ENCODE measurements around the gene MAN1A1. TPM values are rescaled to one million over a fixed set of nuclear protein-coding genes. Genes with fewer than 3 reads are reported as not detected.
"Not testable (repeated sequence)": the region's sequence is repeated elsewhere in the genome, so short reads cannot be mapped to it uniquely, and the experiment has no call there.

Gene MAN1A1
- total RNA-seq, 1 donor, result 175 TPM

DNA sequence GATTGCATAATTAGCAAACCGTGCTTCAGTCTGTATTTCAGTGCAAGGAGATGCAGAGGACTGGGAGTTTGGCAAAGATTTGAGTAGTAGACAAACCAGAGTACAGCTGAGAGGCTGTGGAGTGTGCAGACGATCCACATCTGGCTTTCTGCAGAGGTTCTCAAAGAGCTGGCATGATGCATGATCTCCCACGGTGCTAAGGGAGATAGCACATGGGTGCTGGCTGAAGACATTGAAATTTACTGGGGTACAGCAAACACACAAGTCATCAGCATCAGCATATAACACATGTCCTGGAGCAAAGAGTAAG, 192.1 kb downstream of the MAN1A1 start:
- no peak overlapping the region for H3K4me3 ChIP-seq (ENCODE audit: low read depth, low read length)
- peak; percentile 35 for DNase-seq (ENCODE audit: low read depth)
- TF ChIP-seq, protein P1, sequence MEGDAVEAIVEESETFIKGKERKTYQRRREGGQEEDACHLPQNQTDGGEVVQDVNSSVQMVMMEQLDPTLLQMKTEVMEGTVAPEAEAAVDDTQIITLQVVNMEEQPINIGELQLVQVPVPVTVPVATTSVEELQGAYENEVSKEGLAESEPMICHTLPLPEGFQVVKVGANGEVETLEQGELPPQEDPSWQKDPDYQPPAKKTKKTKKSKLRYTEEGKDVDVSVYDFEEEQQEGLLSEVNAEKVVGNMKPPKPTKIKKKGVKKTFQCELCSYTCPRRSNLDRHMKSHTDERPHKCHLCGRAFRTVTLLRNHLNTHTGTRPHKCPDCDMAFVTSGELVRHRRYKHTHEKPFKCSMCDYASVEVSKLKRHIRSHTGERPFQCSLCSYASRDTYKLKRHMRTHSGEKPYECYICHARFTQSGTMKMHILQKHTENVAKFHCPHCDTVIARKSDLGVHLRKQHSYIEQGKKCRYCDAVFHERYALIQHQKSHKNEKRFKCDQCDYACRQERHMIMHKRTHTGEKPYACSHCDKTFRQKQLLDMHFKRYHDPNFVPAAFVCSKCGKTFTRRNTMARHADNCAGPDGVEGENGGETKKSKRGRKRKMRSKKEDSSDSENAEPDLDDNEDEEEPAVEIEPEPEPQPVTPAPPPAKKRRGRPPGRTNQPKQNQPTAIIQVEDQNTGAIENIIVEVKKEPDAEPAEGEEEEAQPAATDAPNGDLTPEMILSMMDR (IDR thresholded peaks at IDR 0.05; ENCODE audit: insufficient read depth, low read length), result no peak

DNA sequence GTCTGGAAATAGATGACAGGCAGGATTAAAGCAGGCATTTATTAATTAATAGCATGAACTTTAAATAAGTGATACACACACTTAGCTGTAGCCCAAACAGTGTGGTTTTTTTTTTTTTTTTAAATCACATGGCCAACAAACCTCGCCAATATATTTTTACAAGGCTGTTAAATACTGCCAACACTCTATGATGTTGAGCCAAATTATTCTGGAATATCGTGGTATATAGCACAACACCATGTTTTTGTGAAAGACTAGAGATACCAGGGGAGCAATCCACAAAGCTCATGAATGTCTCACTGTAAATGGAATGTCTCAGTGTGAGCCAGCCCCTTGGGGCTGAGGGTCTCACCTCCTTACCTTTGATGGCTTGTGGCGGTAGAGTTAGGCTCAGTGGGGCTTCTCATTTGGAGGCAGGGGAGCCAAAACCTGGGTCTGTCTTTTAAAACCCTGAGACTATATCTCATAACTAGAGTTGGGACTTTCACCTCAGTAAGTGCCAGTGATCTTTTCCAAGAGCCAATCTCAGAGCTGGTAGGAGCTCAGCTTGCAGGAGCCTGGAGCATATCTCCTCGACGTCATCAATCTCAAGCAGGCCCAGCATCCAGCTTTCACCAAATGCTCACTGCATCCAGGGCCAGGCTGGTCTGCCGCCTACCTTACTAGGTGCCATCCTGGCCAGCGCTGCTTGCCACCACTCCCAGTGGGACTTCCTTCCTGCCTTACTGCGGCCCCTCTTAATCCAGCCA, 192.6 kb downstream of the MAN1A1 start:
- TF ChIP-seq, protein P1 (IDR thresholded peaks at IDR 0.05; ENCODE audit: insufficient read depth, low read length), result no peak
- DNase-seq (ENCODE audit: low read depth), result no peak
- H3K4me3 ChIP-seq (ENCODE audit: low read depth, low read length), result no peak overlapping the region

DNA sequence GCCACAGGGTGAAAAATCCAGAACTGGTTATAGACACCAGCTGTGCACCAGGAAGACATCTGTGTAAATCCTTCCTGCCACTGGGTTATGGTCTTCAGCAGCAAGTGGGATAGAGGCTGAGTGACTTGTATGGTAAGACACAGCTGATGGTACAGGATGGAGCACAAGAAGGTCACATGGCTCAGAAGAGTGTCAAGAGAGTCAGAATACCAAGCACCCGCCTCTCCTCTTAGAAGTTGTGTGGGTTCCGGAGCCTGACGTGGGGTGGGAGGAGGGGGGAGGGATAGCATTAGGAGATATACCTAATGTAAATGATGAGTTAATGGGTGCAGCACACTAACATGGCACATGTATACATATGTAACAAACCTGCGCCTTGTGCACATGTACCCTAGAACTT, 193.5 kb downstream of the MAN1A1 start:
- not testable (repeated sequence) for H3K4me3 ChIP-seq (ENCODE audit: low read depth, low read length); DNase-seq (ENCODE audit: low read depth)

DNA sequence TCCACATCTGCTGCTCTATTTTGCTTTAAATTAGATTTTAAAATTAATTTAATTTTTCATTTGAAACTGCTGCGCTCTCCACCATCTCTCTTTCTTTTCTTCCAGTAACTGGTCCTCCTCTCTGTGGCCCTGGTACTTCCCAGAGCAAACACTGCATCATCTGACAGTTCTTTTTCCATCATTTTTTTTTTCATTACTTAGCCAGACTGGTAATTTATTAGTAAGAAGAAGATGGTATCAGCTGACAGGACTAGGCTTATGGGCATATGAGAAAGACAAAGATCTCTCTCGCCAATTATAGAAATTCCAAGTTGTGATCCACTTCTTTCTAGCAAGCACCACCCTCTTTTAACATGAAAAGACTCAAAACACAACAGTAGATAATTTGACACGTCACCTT, 197.4 kb downstream of the MAN1A1 start:
- no peak overlapping the region for H3K4me3 ChIP-seq (ENCODE audit: low read depth, low read length)
- DNase-seq (ENCODE audit: low read depth), result no peak
- TF ChIP-seq, protein P1 (IDR thresholded peaks at IDR 0.05; ENCODE audit: insufficient read depth, low read length), result no peak

DNA sequence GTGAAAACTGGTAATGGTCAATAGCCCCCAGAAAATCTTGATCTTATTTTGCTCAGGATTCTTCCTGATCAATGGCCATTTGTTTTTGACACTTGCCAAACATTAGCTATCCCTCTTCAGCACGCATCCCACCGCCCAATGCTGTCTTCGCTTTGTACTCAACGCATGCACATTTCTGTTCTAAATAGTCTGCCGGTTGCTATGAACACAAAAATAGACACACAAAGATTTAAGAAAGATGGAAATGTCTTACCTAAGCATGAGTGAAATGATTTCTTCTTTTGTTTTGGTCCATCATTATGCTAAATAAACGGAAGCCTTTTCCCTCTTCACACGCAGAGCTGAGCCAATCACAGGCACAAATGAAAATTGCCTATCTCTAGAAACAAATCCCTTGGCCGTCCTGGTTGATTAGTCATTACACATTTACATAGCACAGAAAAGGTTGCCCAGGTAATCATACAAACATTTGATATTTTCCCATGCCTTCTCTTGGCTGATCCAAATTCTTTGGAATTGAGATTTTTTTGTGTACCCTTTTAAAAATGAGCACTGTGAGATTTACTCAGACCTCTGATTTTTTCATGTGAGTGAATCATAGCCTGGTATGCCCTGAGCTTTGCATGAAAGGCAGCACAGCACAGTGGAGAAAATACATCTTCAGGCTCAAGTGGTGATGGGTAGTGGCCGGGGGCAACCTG, 200.6 kb downstream of the MAN1A1 start:
- DNase-seq (ENCODE audit: low read depth), result peak; percentile 78
- peak overlapping the region; percentile 10 for H3K4me3 ChIP-seq (ENCODE audit: low read depth, low read length)
- TF ChIP-seq, protein P1 (IDR thresholded peaks at IDR 0.05; ENCODE audit: insufficient read depth, low read length), result no peak

DNA sequence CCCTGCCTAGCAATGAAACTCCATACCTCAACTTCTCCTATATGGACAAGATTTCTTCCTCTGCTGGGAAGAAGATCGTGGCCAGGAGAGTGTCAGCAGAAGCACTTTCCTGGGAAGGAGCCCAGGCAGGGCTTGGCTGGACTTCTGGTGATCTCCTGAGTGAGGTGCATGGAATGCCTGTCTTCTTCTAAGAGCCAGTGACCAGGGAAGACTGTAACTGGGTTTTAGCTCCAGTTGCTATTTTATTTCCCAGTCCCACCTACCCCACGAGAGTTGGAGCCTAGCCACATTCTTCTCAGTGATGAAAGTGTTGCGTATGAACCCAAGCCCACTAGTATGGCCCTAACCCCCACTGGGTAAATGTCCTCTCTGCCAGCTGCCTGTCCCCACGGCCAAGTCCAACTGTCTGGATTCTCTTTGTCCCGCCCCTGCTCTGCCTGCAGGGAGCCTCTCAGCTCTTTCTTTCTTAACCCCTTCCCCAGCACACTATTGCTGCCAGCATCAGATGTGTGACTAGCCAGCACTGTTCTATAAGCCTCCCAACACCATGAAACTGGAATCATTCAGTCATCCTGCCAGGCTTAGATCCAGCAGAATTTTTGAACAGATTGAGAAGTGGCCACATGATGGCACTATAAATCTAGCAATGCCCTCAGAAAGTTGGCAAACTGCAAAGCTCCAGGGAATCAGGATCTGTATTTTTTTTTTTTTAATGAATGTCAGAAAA, 201.3 kb downstream of the MAN1A1 start:
- peak overlapping the region; percentile 48 for H3K4me3 ChIP-seq (ENCODE audit: low read depth, low read length)
- TF ChIP-seq, protein P1 (IDR thresholded peaks at IDR 0.05; ENCODE audit: insufficient read depth, low read length), result peak; percentile 49
- peak; percentile 97 for DNase-seq (ENCODE audit: low read depth)

All from fibroblast of the aortic adventitia (primary cell).